Measurements from ENCODE around the gene CDK5.

DNA sequence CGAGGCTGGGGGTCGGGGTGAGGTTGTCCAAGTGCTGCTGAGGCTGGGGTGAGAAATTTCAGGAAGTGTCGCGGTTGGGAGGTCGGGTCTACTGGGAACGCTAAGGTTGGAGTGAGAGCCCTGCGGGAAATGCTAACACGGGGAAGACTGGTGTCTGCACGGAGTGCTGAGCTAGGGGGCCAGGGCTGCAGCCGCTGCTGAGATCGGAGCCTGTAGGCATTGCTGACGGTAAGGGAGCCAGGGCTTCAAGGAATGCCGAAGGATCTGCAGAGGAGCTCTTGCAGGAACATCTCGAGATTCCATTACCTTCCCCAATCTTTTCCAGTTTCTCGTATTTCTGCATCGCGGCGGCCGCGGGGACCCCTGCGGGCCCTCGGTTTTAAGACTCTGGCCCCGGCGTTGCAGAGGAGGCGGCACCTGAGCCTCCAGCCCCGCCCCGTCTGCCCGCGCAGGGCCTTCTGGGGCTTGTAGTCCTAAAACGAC lies at the start of gene CDK5:
- TF ChIP-seq NR3C1 (CRISPR knock-in tag; IDR thresholded peaks at IDR 0.05): no peak
- TF ChIP-seq ZFP41 (CRISPR knock-in tag; IDR thresholded peaks at IDR 0.05; ENCODE audit: borderline replicate concordance): no peak
- no peak for TF ChIP-seq ZNF17 (CRISPR knock-in tag; IDR thresholded peaks at IDR 0.05)
- TF ChIP-seq ATF7 (IDR thresholded peaks at IDR 0.05): no peak
- no peak for TF ChIP-seq ATF7 (CRISPR knock-in tag; IDR thresholded peaks at IDR 0.05)
- TF ChIP-seq ZNF761 (CRISPR knock-in tag; conservative IDR thresholded peaks at IDR 0.05): no peak
- no peak for TF ChIP-seq EZH2 (conservative IDR thresholded peaks at IDR 0.05; ENCODE audit: low read depth, low read length)
- no peak for TF ChIP-seq TOE1 (CRISPR knock-in tag; IDR thresholded peaks at IDR 0.05)
- TF ChIP-seq ZEB1 (IDR thresholded peaks at IDR 0.05; ENCODE audit: insufficient replicate concordance, low read depth): no peak
- no peak for TF ChIP-seq SP2 (CRISPR knock-in tag; IDR thresholded peaks at IDR 0.05)

Data from HepG2 (cell line).